GM15510 (cell line): ENCODE results near the gene PICALM.

ENCODE experiments used
- POLR2A ChIP-seq: IDR thresholded peaks from 3 replicates; pipeline ENCODE4 v1.6.1; 2011; ENCODE audit warnings: borderline replicate concordance; ENCODE audit not compliant: insufficient read length; ENCODE audit errors: extremely low read depth

PICALM gene

DNA sequence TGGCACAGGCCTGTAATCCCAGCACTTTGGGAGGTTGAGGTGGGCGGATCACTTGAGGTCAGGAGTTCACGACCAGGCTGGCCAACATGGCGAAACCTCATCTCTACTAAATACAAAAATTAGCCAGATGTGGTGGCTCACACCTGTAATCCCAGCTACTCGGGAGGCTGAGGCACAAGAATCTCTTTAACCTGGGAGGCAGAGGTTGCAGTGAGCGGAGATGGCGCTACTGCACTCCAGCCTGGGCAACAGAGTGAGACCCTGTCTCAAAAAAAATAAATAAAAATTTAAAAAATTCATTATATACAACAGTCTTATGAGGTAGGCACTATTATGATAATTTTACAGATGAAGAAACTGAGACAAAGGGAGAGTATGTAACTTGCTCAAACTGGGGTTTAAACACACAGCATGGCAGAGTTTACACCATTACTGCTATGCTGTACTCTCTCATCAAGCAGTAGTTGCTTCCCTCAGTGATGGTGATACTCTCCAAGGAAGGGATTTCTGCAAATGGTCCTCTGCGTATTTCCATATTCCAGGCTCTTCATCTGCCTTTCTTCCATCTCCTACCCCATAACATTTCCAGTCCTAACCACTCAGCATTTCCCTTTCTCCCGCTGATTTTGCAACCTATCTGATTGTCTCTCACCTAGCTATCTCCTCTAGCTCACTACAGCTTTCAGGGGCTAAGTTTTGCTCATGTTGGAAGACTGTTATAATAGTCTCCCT lies 118.4 kb downstream of the PICALM start:
- no peak for TF ChIP-seq POLR2A

GRCh38 chr11:85949798-85950197 lies 119.1 kb downstream of the PICALM start:
- no peak for TF ChIP-seq POLR2A

- TF ChIP-seq POLR2A, result no peak
These were observed 120.0 kb downstream of the PICALM start for GRCh38 chr11:85948884-85949283.

- TF ChIP-seq POLR2A, result no peak
These were observed 121.2 kb downstream of the PICALM start for GRCh38 chr11:85947431-85948272.

DNA sequence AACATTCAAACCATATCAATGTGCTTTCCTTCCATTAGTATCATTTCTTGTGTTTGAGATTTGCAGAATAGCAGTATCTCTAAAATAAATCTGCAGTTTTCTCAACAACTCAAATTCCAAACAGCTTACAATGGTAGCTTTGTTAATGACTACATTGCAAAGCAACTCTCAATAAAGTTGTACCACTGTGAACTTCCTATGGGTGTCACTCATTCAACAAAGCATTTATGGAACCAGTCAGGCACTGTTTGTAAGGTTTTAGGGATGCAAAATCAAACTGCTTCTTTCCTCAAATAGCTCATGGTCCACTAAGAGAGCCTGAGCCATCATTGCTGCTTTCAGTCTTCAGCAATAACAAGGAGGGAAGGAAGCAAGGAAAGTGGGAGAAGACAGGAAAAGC lies 122.7 kb downstream of the PICALM start:
- no peak for TF ChIP-seq POLR2A

DNA sequence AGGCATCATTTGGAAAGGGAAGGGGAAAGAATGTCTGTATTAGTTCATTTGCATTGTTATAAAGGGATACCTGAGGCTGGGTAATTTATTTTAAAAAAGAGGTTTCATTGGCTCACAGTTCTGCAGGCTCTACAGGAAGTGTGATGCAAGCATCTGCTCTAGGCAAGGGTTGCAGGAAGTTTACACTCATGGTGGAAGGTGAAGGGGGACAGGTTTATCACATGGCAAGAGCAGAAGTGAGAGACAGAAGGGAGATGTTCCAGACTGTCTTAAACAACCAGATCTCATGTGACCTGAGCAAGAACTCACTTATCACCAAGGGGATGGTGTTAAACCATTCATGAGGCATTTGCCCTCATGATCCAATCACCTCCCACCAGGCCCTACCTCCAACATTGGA lies 123.1 kb downstream of the PICALM start:
- no peak for TF ChIP-seq POLR2A

DNA sequence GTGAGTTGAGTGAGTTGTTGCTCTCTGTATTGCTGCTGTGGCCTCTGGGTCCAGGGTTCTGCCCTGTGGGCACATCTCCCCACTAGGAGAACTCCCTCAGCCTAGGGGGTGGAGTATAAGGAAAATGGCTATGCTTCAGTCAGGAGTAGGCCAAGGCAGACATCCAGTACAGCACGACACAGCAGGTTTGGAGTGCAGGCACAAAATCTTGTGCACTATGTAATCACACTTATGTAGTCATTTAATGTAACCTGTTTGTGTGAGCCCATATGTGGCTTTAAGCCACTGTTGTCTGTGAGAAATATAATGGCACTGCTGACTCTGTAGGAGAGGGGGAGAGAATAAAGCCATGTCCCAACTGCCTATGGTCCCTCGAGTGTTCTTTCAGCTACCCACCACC lies 123.6 kb downstream of the PICALM start:
- TF ChIP-seq POLR2A, result no peak

GRCh38 chr11:85941380-85941973 lies 127.4 kb downstream of the PICALM start:
- no peak for TF ChIP-seq POLR2A

DNA sequence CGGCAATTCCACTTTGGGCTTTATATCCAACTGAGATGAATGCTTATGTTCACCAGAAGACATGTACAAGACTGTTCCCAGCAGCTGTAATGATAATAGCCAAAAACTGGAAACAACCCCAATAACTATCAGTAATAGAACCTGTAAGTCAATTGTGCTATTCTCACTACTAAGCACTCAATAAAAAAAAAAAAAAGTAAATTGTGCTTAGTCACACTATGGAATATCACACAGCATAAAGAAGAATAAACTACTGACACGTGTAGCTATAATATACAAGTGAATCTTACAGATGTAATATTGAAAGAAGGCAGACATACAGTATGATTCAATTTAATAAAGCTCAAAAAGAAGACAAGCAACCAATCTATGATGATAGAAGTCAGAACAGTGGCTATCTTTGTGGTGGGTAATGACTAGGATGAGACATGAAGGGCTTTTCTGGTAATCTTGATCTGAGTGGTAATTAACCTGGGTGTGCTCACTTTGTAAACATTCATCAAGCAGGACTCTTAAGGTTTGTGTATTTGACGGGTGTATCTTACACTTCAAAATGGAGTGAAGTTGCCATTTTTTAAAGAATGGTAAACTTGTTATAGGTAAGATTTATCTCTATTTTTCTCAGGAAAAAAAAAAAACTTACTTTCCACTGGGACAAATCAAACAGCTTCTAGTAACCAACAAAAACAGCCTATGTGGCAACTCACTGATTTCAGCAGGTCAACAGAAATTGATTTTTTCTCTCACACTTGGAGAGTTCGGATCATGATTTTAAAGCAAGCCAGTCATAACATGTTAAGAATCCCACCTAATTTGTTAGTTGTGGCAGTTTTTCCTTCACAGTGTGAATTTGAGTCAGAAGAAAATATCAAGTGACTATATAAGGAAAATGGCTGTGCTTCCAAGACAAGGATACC lies 129.5 kb downstream of the PICALM start:
- no peak for TF ChIP-seq POLR2A

GRCh38 chr11:85937835-85938234 lies 131.0 kb downstream of the PICALM start:
- TF ChIP-seq POLR2A, result no peak

GRCh38 chr11:85935751-85936150 lies 133.1 kb downstream of the PICALM start:
- TF ChIP-seq POLR2A, result no peak

DNA sequence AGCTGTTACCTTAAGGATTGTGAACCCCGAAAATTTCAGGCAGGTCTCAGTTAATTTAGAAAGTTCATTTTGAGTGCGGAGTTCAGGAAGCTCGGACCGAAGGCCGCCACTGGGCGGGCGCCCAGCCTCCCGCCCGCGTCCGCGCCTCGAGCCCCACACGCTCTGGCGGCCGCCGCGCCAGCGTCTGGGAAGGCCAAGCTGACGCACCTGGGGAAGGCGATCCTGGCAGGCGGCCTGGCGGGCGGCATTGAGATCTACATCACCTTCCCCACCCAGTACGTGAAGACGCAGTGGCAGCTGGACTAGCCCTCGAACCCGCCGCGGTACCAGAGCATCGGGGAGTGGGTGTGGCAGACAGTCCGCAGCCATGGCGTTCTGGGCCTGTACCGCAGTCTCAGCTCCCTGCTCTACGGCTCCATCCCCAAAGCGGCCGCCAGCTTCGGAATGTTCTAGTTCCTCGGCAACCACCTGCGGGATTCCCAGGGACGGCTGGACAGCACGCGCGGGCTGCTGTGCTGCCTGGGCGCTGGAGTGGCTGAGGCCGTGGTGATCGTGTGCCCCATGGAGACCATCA lies 134.2 kb downstream of the PICALM start:
- TF ChIP-seq POLR2A, result no peak

- TF ChIP-seq POLR2A, result no peak
These were observed 138.0 kb downstream of the PICALM start for GRCh38 chr11:85930879-85931366.

- no peak for TF ChIP-seq POLR2A
These were observed 145.4 kb downstream of the PICALM start for GRCh38 chr11:85923455-85923854.
